HG03064 (cell line): Measurements from ENCODE around the gene MAPKBP1.
"Not testable (repeated sequence)": the region's sequence is repeated elsewhere in the genome, so short reads cannot be mapped to it uniquely, and the experiment has no call there.

Experiments used
- ATAC-seq: cut with Tn5 transposase; IDR thresholded peaks from one replicate; pipeline ENCODE4 v1.9.1; 2021; ENCODE audit warnings: low read depth; ENCODE audit not compliant: unreplicated experiment

MAPKBP1 gene

GRCh38 chr15:41774062-41774881 is at the start of gene MAPKBP1:
Gene MAPKBP1 (plus strand): TSS chr15:41774484. CDS start chr15:41775276, 792 bp downstream.
- ATAC-seq = peak; percentile 72

GRCh38 chr15:41727143-41727542 is 47.1 kb upstream of the MAPKBP1 start:
- no peak for ATAC-seq

- not testable (repeated sequence) for ATAC-seq
Measured at GRCh38 chr15:41728061-41728460, 46.2 kb upstream of the MAPKBP1 start.

- no peak for ATAC-seq
Measured at GRCh38 chr15:41730543-41730942, 43.7 kb upstream of the MAPKBP1 start.

GRCh38 chr15:41732483-41732882 is 41.8 kb upstream of the MAPKBP1 start:
- no peak for ATAC-seq

- no peak for ATAC-seq
Measured at GRCh38 chr15:41734079-41734478, 40.2 kb upstream of the MAPKBP1 start.

- ATAC-seq = no peak
Measured at GRCh38 chr15:41735046-41735445, 39.2 kb upstream of the MAPKBP1 start.

- ATAC-seq = not testable (repeated sequence)
Measured at GRCh38 chr15:41735492-41735891, 38.8 kb upstream of the MAPKBP1 start.

GRCh38 chr15:41746802-41747201 is 27.5 kb upstream of the MAPKBP1 start:
- ATAC-seq = no peak

- no peak for ATAC-seq
Measured at GRCh38 chr15:41756198-41756597, 18.1 kb upstream of the MAPKBP1 start.

GRCh38 chr15:41772720-41773331 is 1.5 kb upstream of the MAPKBP1 start:
- ATAC-seq = no peak

GRCh38 chr15:41773332-41773728 is 954 bp upstream of the MAPKBP1 start:
- no peak for ATAC-seq

- no peak for ATAC-seq
Measured at GRCh38 chr15:41773729-41774061, 589 bp upstream of the MAPKBP1 start.

- ATAC-seq = no peak
Measured at GRCh38 chr15:41774882-41775417, 666 bp downstream of the MAPKBP1 start.

- ATAC-seq = no peak
Measured at GRCh38 chr15:41775651-41776050, 1.4 kb downstream of the MAPKBP1 start.

GRCh38 chr15:41777421-41777973 is 3.2 kb downstream of the MAPKBP1 start:
- ATAC-seq = no peak

- ATAC-seq = no peak
Measured at GRCh38 chr15:41778521-41778920, 4.2 kb downstream of the MAPKBP1 start.

- ATAC-seq = no peak
Measured at GRCh38 chr15:41779662-41780157, 5.4 kb downstream of the MAPKBP1 start.

GRCh38 chr15:41780266-41780665 is 6.0 kb downstream of the MAPKBP1 start:
- no peak for ATAC-seq

- ATAC-seq = no peak
Measured at GRCh38 chr15:41780727-41781126, 6.4 kb downstream of the MAPKBP1 start.
